Calu3 (cell line): ENCODE data around the gene SETBP1. TPM values are rescaled to one million over a fixed set of nuclear protein-coding genes. Genes with fewer than 3 reads are reported as not detected.

ENCODE experiments used
- BruUV-seq: library from RNA; stranded (reverse); fragments of 400-500 nt; replicated peaks from 2 replicates; lab custom pipeline; 2021; lab: Mats Ljungman, UMichigan
- CTCF ChIA-PET: fragments of 300-600 bp; sonication (Branson Sonifier 250); formaldehyde crosslinking; loops from one replicate; lab custom pipeline; 2022; ENCODE audit warnings: antibody characterized with exemption; lab: Charles Lee
- DNase-seq: peaks from one replicate; pipeline ENCODE4 v3.0.0; 2022
- H3K27ac Mint-ChIP-seq: one replicate; pipeline ENCODE4 v1.8.0; 2022; ENCODE audit warnings: mixed read lengths; ENCODE audit not compliant: unreplicated experiment
- H3K27me3 Mint-ChIP-seq: one replicate; pipeline ENCODE4 v1.8.0; 2022; ENCODE audit warnings: mixed read lengths; ENCODE audit not compliant: unreplicated experiment
- H3K36me3 Mint-ChIP-seq: one replicate; pipeline ENCODE4 v1.8.0; 2022; ENCODE audit warnings: mild to moderate bottlenecking, moderate library complexity, mixed read lengths; ENCODE audit not compliant: insufficient read depth, unreplicated experiment
- H3K4me1 Mint-ChIP-seq: one replicate; pipeline ENCODE4 v1.8.0; 2022; ENCODE audit warnings: mild to moderate bottlenecking, low read depth, mixed read lengths; ENCODE audit not compliant: unreplicated experiment
- H3K4me3 Mint-ChIP-seq: one replicate; pipeline ENCODE4 v1.8.0; 2022; ENCODE audit warnings: mild to moderate bottlenecking, low read depth, moderate library complexity, mixed read lengths; ENCODE audit not compliant: unreplicated experiment
- H3K9me3 Mint-ChIP-seq: one replicate; pipeline ENCODE4 v1.8.0; 2022; ENCODE audit warnings: low read depth, mixed read lengths; ENCODE audit not compliant: unreplicated experiment
- CTCF ChIP-seq: fragments of 200-600 bp; IDR thresholded peaks from one replicate; pipeline ENCODE4 v1.8.0; 2022; ENCODE audit warnings: antibody characterized with exemption; ENCODE audit not compliant: unreplicated experiment
- intact Hi-C: fragments of 100-400 bp; cut with micrococcal nuclease; formaldehyde crosslinking; loops from one replicate; pipeline ENCODE4 v1.10.0; 2022; ENCODE audit not compliant: unreplicated experiment
- total RNA-seq: library from RNA; stranded (reverse); gene quantifications from 2 replicates; pipeline ENCODE4 v1.2.3, GENCODE V29; 2022

The SETBP1 gene
- total RNA-seq, 1 experiment from 2014 or later = 6.0 TPM

GRCh38 chr18:45083226-45083855 lies 402.7 kb downstream of the SETBP1 start:
- BruUV-seq = no TSS peak
- H3K4me3 Mint-ChIP-seq = no peak overlapping the region

GRCh38 chr18:45084206-45084605 lies 403.5 kb downstream of the SETBP1 start:
- peaks cover 7% of the 10 kb centered on the region for H3K9me3 Mint-ChIP-seq
- no peak for TF ChIP-seq CTCF
- no TSS peak for BruUV-seq
- no peak overlapping the region for H3K27ac Mint-ChIP-seq
- H3K27me3 Mint-ChIP-seq = no peaks in the 10 kb centered on the region
- H3K36me3 Mint-ChIP-seq = no peaks in the 10 kb centered on the region
- CTCF ChIA-PET = no interaction called here
- no peak overlapping the region for H3K4me3 Mint-ChIP-seq
- H3K4me1 Mint-ChIP-seq = no peaks in the 10 kb centered on the region
- no peak for DNase-seq
- intact Hi-C loops = no loop called here

More at GRCh38 chr18:45083226-45083855, 402.7 kb downstream of the SETBP1 start:
- Mint-ChIP-seq H3K36me3 (no peaks in the 10 kb centered on the region), H3K27ac (no peak overlapping the region), H3K4me1 (no peaks in the 10 kb centered on the region), H3K27me3 (no peaks in the 10 kb centered on the region), H3K9me3 (peaks cover 5% of the 10 kb centered on the region)
- CTCF ChIA-PET = no interaction called here
- intact Hi-C loops = no loop called here
- no peak for TF ChIP-seq CTCF
- DNase-seq = no peak

- CTCF ChIA-PET = no interaction called here
- no TSS peak for BruUV-seq
- Mint-ChIP-seq H3K27ac (no peak overlapping the region), H3K4me1 (no peaks in the 10 kb centered on the region), H3K36me3 (no peaks in the 10 kb centered on the region), H3K4me3 (no peak overlapping the region), H3K27me3 (no peaks in the 10 kb centered on the region), H3K9me3 (peaks cover 7% of the 10 kb centered on the region)
- no peak for DNase-seq
- intact Hi-C loops = no loop called here
- no peak for TF ChIP-seq CTCF
These were observed 405.4 kb downstream of the SETBP1 start for GRCh38 chr18:45085916-45086624.

- peaks cover 4% of the 10 kb centered on the region for H3K9me3 Mint-ChIP-seq
- H3K27ac Mint-ChIP-seq = no peak overlapping the region
- TF ChIP-seq CTCF = no peak
- H3K4me3 Mint-ChIP-seq = no peak overlapping the region
- intact Hi-C loops = no loop called here
- no peaks in the 10 kb centered on the region for H3K27me3 Mint-ChIP-seq
- no peaks in the 10 kb centered on the region for H3K4me1 Mint-ChIP-seq
- BruUV-seq = no TSS peak
- DNase-seq = no peak
- CTCF ChIA-PET = no interaction called here
- no peaks in the 10 kb centered on the region for H3K36me3 Mint-ChIP-seq
These were observed 406.1 kb downstream of the SETBP1 start for GRCh38 chr18:45086777-45087176.
